ENCODE data around the gene PROSER3. TPM values are rescaled to one million over a fixed set of nuclear protein-coding genes. Genes with fewer than 3 reads are reported as not detected.

The PROSER3 gene
- total RNA-seq: 0.95 and 1.1 TPM in 2 replicates

DNA sequence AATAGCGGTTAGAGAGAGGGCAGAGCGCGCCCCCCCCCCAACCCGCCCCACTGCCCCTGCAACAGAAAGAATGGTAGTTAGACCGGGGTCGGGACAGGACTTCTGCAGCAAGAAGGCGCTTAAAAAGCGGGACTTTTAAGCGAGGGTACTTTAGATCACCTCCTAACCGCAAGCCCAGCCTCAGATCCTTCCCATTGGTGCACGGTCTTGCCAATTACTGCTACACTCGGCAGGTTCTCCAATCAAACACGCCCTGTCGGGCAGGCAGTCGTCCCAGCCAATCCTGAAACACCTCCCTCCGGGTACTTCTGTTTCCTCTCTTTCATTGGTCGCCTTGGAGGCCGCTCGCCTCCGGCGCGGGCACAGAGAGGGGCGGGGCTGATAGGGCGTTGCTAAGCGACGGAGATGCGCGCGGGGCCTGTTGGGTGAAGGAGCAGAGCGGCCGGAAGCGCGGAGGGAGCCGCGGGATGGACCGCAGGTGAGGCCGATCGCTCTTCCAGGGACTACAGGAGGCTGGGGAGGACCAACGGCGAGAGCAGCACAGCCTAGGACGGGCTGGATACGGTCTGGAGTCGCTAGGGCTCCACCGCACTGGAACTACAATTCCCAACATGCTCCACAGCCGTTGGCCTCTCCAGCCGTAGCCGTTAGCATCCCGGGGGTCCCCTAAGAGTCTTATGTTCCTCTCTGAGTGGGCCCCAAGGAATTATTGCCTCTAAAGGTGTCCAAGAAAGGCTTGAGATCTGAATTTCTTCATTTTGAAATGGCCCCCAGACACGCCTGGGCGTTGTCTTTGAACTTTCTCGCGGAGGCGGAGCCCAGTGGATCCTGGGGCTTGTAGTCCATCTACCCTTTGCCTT is at the start of gene PROSER3:
Gene PROSER3 (plus strand): TSS at position 428 of the 860 bp plus-strand sequence. CDS start 40 bp downstream, at position 468.

GRCh38 chr19:35717665-35718344 is 40.2 kb upstream of the PROSER3 start, which contains the start of gene KMT2B:
TSS of gene KMT2B (plus strand) at chr19:35718003. CDS start at chr19:35718019, 16 bp downstream.

DNA sequence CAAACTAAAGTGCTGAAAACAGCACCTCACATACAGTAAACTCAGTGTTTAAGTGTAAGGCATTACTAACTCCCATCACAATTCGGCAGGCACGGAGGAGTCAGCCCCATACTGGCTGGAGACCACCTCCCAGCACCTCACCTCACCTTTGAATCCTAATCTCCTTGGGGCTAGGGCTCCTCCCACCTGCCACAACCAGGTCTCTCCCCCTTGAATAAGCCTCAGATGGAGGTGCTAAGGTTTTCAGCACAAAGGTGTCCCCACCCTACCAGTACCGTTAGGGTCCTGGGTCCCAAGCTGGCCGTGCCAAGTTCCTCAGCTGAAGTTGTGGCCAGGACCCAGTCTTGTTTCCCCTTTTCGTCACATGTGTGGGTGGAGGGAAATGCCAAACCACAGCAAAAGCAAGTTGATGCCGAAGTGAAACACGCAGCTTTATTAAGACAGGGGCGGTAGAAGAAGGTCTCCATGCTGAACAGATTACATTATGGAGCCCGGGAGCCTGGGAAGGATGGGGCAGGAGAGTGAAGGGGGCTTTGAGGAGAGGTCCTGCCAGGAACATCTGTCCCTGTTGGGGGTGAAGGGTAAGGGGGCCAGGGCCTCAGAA is 15.8 kb upstream of the PROSER3 start, which contains the start of gene IGFLR1:
Gene IGFLR1 (minus strand): TSS at position 332 of the 604 bp plus-strand sequence. CDS start 1,272 bp downstream, outside the sequence.

GRCh38 chr19:35745328-35746086 is 12.5 kb upstream of the PROSER3 start, which contains the start of the genes PSENEN and U2AF1L4:
TSS of gene PSENEN (plus strand) at chr19:35745651. CDS start at chr19:35745931, 280 bp downstream.
TSS of gene U2AF1L4 (minus strand) at chr19:35745418. CDS start at chr19:35745391, 27 bp downstream.

DNA sequence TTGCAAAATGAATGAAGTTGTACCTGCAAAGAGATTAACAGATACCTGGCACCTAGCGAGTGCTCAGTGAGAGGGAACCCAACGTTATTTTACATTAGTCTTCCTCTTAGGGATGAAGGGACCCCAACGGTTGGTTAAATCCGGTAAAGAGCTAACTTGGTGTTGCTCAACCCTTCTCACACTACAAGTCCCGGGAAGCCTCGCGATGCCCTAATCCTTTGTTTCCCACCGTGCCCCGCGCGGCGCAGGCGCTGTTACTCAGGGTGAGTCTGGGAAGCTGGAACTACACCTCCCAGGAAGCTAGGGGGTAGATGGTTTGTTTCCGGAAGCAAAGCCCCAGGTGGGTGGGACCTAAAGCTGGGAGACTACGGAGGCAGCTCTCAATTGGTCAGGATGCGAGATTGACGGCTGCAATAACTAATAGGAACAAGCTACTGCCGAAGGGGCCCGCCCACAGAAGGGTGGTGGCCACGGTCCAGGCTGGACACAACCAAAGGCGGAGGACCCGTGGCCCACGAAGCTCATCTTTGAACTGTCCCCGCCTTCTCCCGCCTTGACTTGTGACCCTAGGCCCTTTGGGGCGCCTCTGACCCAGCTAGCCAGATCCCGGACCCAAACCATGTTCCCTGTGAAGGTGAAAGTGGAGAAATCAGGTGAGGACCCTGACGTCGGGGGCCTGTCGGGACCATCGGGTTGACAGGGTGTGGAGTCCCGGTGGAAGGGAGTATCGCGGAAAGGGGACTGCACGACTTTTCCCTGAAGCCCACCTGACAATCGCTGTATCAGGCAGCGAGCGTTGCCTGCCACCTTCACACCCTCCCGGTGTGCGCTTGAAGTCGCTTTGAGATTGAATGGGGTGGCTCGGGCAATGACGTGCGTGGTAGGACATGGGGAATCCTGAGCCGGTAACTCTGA is 9.6 kb upstream of the PROSER3 start, which contains the start of gene LIN37:
Gene LIN37 (plus strand): TSS at position 471 of the 915 bp plus-strand sequence. CDS start 149 bp downstream, at position 620.

GRCh38 chr19:35756377-35757230 is 1.4 kb upstream of the PROSER3 start, which contains the start of gene HSPB6:
TSS of gene HSPB6 (minus strand) at chr19:35757029. CDS start at chr19:35757008, 21 bp downstream.

GRCh38 chr19:35775298-35776101 is 17.5 kb downstream of the PROSER3 start, which contains the start of gene ARHGAP33:
TSS of gene ARHGAP33 (plus strand) at chr19:35775564. CDS start at chr19:35775659, 95 bp downstream.

DNA sequence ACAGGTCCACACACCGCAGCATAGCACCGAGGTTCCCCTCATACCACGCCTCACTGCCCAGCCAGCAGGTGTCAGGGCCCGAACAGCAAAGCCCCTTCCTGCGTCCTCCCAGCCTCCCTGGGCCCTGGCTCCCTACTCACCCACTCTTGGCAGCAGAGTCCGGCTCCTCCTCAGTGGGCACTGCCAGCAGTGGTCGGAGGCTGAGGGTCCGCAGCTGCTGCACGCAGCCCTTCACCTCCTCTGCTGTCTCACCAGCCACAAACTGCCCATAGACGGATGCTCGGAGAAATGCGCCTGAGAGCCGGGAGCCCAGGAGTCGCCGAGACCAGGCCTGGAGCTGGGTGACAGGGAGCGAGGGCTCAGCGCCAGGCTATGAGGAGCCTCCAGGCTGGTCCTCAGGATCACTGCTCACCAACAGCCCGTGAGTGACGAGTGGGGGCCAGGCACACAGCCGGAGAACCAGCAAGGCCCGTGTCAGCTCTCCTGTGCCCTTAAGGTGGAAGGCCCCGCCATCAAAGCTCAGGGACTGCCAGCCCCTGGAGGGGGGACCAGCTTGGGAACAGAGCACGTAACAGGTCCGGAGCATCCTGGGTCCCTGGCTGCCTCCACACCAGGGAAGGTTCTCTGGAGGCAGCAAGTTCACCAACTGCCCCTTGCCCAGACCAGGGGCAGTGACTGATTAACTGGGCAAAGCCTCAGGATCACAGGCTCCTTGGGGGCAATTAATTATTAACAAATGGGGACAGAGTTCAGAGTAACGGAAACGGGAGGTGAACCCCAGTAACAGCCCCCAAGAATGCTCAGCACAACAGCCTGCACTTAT is 54.5 kb downstream of the PROSER3 start, which contains the start of gene PRODH2:
Gene PRODH2 (minus strand): TSS at position 626 of the 823 bp plus-strand sequence. CDS start 40 bp downstream, at position 586.

Other genes starting within 250 kb of the PROSER3 start
- not detected in 2 replicates for gene DMKN, start 244.5 kb upstream of the PROSER3 start, total RNA-seq
- gene SBSN, start 229.9 kb upstream of the PROSER3 start, total RNA-seq: not detected in 2 replicates
- 0.09 TPM in 1 of 2 replicates, not detected in the other for gene GAPDHS, start 224.7 kb upstream of the PROSER3 start, total RNA-seq
- gene TMEM147, start 212.6 kb upstream of the PROSER3 start, total RNA-seq: 48.7 and 50.9 TPM in 2 replicates
- gene ATP4A, start 194.5 kb upstream of the PROSER3 start, total RNA-seq: not detected in 2 replicates
- gene PMIS2, start 172.0 kb upstream of the PROSER3 start, total RNA-seq: not detected in 2 replicates
- 3.3 and 3.5 TPM in 2 replicates for gene HAUS5, start 145.4 kb upstream of the PROSER3 start, total RNA-seq
- gene RBM42, start 129.1 kb upstream of the PROSER3 start, total RNA-seq: 26.0 and 28.3 TPM in 2 replicates
- gene ETV2, start 116.4 kb upstream of the PROSER3 start, total RNA-seq: 0.17 and 0.87 TPM in 2 replicates
- gene COX6B1, start 109.9 kb upstream of the PROSER3 start, total RNA-seq: 292 and 462 TPM in 2 replicates
- not detected in 2 replicates for gene UPK1A, start 91.7 kb upstream of the PROSER3 start, total RNA-seq
- not detected in 2 replicates for gene ZBTB32, start 53.6 kb upstream of the PROSER3 start, total RNA-seq
- 4.2 and 4.3 TPM in 2 replicates for gene KMT2B, start 40.2 kb upstream of the PROSER3 start, total RNA-seq
- gene IGFLR1, start 15.7 kb upstream of the PROSER3 start, total RNA-seq: 0.34 and 0.65 TPM in 2 replicates
- gene U2AF1L4, start 12.8 kb upstream of the PROSER3 start, total RNA-seq: 2.8 and 3.8 TPM in 2 replicates
- 17.0 and 19.9 TPM in 2 replicates for gene PSENEN, start 12.5 kb upstream of the PROSER3 start, total RNA-seq
- 4.0 and 4.3 TPM in 2 replicates for gene LIN37, start 9.6 kb upstream of the PROSER3 start, total RNA-seq
- 0.09 and 0.11 TPM in 2 replicates for gene HSPB6, start 1.1 kb upstream of the PROSER3 start, total RNA-seq
- gene ARHGAP33, start 17.4 kb downstream of the PROSER3 start, total RNA-seq: 0.95 and 1.4 TPM in 2 replicates
- gene PRODH2, start 54.7 kb downstream of the PROSER3 start, total RNA-seq: not detected in 2 replicates
- not detected in 2 replicates for gene NPHS1, start 94.3 kb downstream of the PROSER3 start, total RNA-seq
- not detected in 2 replicates for gene KIRREL2, start 98.7 kb downstream of the PROSER3 start, total RNA-seq
- gene APLP1, start 110.4 kb downstream of the PROSER3 start, total RNA-seq: 0.98 and 1.8 TPM in 2 replicates
- 2.9 and 3.1 TPM in 2 replicates for gene NFKBID, start 142.4 kb downstream of the PROSER3 start, total RNA-seq
- gene HCST, start 144.4 kb downstream of the PROSER3 start, total RNA-seq: 0.17 and 0.54 TPM in 2 replicates
- not detected in 2 replicates for gene TYROBP, start 150.1 kb downstream of the PROSER3 start, total RNA-seq
- 1.2 and 1.7 TPM in 2 replicates for gene LRFN3, start 178.2 kb downstream of the PROSER3 start, total RNA-seq
- gene SDHAF1, start 237.0 kb downstream of the PROSER3 start, total RNA-seq: 10.6 and 11.6 TPM in 2 replicates

All from dermis lymphatic vessel endothelial cell (primary cell).